ENCODE results near the gene RET. TPM values are rescaled to one million over a fixed set of nuclear protein-coding genes. Genes with fewer than 3 reads are reported as not detected.

Gene RET
- total RNA-seq, 3 donors from 2014 or later (not counting 1 experiment from before 2014, with no cell fraction given): 0.16 TPM; not detected in 2

GRCh38 chr10:43054593-43054992 lies 22.3 kb upstream of the RET start:
- Mint-ChIP-seq H3K27ac (no peak overlapping the region), H3K27me3 (ENCODE audit: low read depth in 2 of 2) (peaks cover 13 to 29% of the 10 kb centered on the region in 2 donors), H3K36me3 (no peaks in the 10 kb centered on the region), H3K4me1 (no peaks in the 10 kb centered on the region), H3K9me3 (no peaks in the 10 kb centered on the region), H3K4me3 (no peak overlapping the region)
- TF ChIP-seq CTCF (IDR thresholded peaks at IDR 0.05): no peak
- no peaks in the 10 kb centered on the region for H3K9me3 ChIP-seq (ENCODE audit: control insufficient read depth, insufficient read depth, low read length)
- no peak overlapping the region for H3K27ac ChIP-seq (ENCODE audit: low read length)
- 74% methylated on average over 3 of the region's 3 CpGs for WGBS (ENCODE audit: insufficient coverage)
- H3K36me3 ChIP-seq (ENCODE audit: control insufficient read depth, insufficient read depth, low read length): no peaks in the 10 kb centered on the region
- no peaks in the 10 kb centered on the region for H3K27me3 ChIP-seq (ENCODE audit: control insufficient read depth, insufficient read depth, low read length)
- intact Hi-C loops (cut with micrococcal nuclease): no loop called here
- ATAC-seq: no peak
- no peaks in the 10 kb centered on the region for H3K4me1 ChIP-seq (ENCODE audit: control insufficient read depth, insufficient read depth, low read length)
- DNase-seq: no peak
- H3K4me3 ChIP-seq (ENCODE audit: low read length): no peak overlapping the region

GRCh38 chr10:43055217-43055616 lies 21.7 kb upstream of the RET start:
- no peak for ATAC-seq
- Histone ChIP-seq H3K27ac (ENCODE audit: low read length) (no peak overlapping the region), H3K9me3 (ENCODE audit: control insufficient read depth, insufficient read depth, low read length) (no peaks in the 10 kb centered on the region), H3K4me1 (ENCODE audit: control insufficient read depth, insufficient read depth, low read length) (no peaks in the 10 kb centered on the region), H3K4me3 (ENCODE audit: low read length) (no peak overlapping the region), H3K27me3 (ENCODE audit: control insufficient read depth, insufficient read depth, low read length) (no peaks in the 10 kb centered on the region), H3K36me3 (ENCODE audit: control insufficient read depth, insufficient read depth, low read length) (no peaks in the 10 kb centered on the region)
- no peaks in the 10 kb centered on the region for H3K36me3 Mint-ChIP-seq
- no peaks in the 10 kb centered on the region for H3K9me3 Mint-ChIP-seq
- intact Hi-C loops (cut with micrococcal nuclease): no loop called here
- WGBS (ENCODE audit: insufficient coverage): 88% methylated on average over 3 of the region's 3 CpGs
- TF ChIP-seq CTCF (IDR thresholded peaks at IDR 0.05): no peak
- peaks cover 13 to 29% of the 10 kb centered on the region in 2 donors for H3K27me3 Mint-ChIP-seq (ENCODE audit: low read depth in 2 of 2)
- no peak overlapping the region for H3K27ac Mint-ChIP-seq
- DNase-seq: no peak
- no peak overlapping the region for H3K4me3 Mint-ChIP-seq
- no peaks in the 10 kb centered on the region for H3K4me1 Mint-ChIP-seq

- no peak overlapping the region for H3K27ac ChIP-seq (ENCODE audit: low read length)
- no peaks in the 10 kb centered on the region for H3K36me3 Mint-ChIP-seq
- H3K4me1 Mint-ChIP-seq: no peaks in the 10 kb centered on the region
- no peak for TF ChIP-seq CTCF (IDR thresholded peaks at IDR 0.05)
- no peaks in the 10 kb centered on the region for H3K4me1 ChIP-seq (ENCODE audit: control insufficient read depth, insufficient read depth, low read length)
- 84% methylated on average over 2 of the region's 2 CpGs for WGBS (ENCODE audit: insufficient coverage)
- peaks cover 13 to 29% of the 10 kb centered on the region in 2 donors for H3K27me3 Mint-ChIP-seq (ENCODE audit: low read depth in 2 of 2)
- ATAC-seq (no peak), DNase-seq (no peak)
- H3K36me3 ChIP-seq (ENCODE audit: control insufficient read depth, insufficient read depth, low read length): no peaks in the 10 kb centered on the region
- H3K4me3 ChIP-seq (ENCODE audit: low read length): no peak overlapping the region
- no peak overlapping the region for H3K27ac Mint-ChIP-seq
- H3K4me3 Mint-ChIP-seq: no peak overlapping the region
- intact Hi-C loops (cut with micrococcal nuclease): no loop called here
- H3K9me3 ChIP-seq (ENCODE audit: control insufficient read depth, insufficient read depth, low read length): no peaks in the 10 kb centered on the region
- no peaks in the 10 kb centered on the region for H3K9me3 Mint-ChIP-seq
- H3K27me3 ChIP-seq (ENCODE audit: control insufficient read depth, insufficient read depth, low read length): no peaks in the 10 kb centered on the region
These were observed 20.8 kb upstream of the RET start for GRCh38 chr10:43055991-43056567.

- intact Hi-C loops (cut with micrococcal nuclease): no loop called here
- Histone ChIP-seq H3K27me3 (ENCODE audit: control insufficient read depth, insufficient read depth, low read length) (no peaks in the 10 kb centered on the region), H3K4me3 (ENCODE audit: low read length) (no peak overlapping the region), H3K9me3 (ENCODE audit: control insufficient read depth, insufficient read depth, low read length) (no peaks in the 10 kb centered on the region), H3K27ac (ENCODE audit: low read length) (no peak overlapping the region), H3K36me3 (ENCODE audit: control insufficient read depth, insufficient read depth, low read length) (no peaks in the 10 kb centered on the region), H3K4me1 (ENCODE audit: control insufficient read depth, insufficient read depth, low read length) (no peaks in the 10 kb centered on the region)
- H3K9me3 Mint-ChIP-seq: no peaks in the 10 kb centered on the region
- no peaks in the 10 kb centered on the region for H3K36me3 Mint-ChIP-seq
- DNase-seq (no peak), ATAC-seq (peak in 1 of 3 donors; percentile 27)
- 67% methylated on average over 5 of the region's 5 CpGs for WGBS (ENCODE audit: insufficient coverage)
- no peak for TF ChIP-seq CTCF (IDR thresholded peaks at IDR 0.05)
- H3K27me3 Mint-ChIP-seq (ENCODE audit: low read depth in 2 of 2): peaks cover 13 to 29% of the 10 kb centered on the region in 2 donors
- no peaks in the 10 kb centered on the region for H3K4me1 Mint-ChIP-seq
- no peak overlapping the region for H3K4me3 Mint-ChIP-seq
- no peak overlapping the region for H3K27ac Mint-ChIP-seq
These were observed 20.3 kb upstream of the RET start for GRCh38 chr10:43056568-43057011.
